RPMI8226 (cell line): Measurements from ENCODE around the gene ATP6V1B1.

Source experiments
- DNase-seq: peaks from one replicate; pipeline ENCODE4 v3.0.0-alpha.2; 2015

ATP6V1B1 gene

DNA sequence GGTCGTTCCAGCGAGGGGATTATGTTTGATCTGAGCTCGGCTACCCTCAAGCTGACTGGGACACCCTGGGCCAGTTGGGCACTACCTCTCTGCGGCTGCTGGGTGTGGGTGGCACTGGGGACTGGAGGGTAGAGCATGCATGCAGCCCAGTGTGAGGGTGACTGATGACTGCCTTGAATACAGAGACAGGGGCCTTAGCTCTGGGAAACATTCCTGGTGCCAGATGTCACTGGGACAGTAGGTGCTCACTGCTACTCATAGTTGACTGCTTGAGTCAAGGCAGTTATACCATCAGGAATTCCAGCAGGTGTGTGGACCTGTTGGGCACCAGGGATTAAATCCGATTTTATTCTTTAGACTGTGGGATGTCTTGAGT is 33.6 kb upstream of the ATP6V1B1 start:
- DNase-seq = no peak

DNA sequence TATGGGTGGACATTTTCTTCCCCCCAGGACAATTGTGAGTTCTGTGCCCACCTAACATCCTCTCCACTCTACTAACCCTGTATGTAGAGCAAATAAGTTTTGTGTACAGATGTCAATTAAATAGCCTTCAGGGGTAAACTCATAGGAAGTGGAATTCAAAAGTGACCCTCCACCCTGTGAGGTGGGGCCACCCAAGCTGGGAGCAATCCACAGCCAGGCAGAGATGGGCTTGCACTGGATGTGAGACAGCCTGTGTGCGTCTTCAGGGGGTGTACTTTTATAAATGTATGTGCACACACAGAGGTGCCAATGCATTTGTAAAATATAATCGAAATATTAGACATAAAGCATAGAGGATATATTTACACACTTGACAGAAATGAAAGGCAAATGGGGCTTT is 33.1 kb upstream of the ATP6V1B1 start:
- DNase-seq = no peak

- no peak for DNase-seq
Measured at GRCh38 chr2:70903171-70903570, 32.5 kb upstream of the ATP6V1B1 start.

GRCh38 chr2:70903641-70904340 is 31.9 kb upstream of the ATP6V1B1 start:
- DNase-seq = no peak

DNA sequence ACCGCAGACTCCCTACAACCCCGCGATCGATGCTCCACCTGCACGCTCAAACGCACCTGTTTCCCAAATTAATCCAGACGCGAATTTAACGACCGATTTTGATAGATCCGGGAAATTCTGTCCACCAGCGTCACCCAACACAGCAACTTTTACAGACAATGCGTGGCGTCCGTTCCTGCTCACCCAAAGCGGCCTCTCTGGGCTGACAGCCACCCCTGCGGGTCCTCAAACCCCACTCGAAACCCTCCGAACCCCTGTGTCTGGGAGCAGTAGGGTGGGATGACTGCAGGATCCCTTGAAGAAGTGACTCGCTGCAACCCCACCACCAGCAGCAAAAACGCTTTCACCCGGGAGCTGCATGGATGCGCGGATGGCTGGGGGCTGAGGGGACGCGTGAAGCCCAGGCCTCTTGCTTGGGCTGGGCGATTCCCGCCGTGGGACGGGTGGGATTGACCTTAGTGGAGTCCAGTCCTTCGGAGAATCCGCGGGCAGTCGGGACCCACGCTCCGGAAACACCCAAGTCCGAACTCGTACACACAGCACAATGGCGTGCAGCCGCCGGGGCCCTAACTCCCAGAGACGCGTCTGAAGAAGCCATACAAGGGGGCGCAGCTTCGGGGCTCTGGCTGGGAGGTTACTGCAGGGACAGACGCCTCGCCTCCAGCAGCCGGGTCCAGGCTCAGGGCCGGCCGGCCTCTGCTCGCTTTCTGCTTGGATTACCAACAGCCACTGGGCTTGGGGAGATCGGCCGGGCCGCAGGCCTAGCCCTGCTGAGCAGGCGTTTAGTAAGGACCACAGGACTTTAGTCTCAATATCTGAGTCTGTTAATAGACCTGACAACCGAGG is 31.1 kb upstream of the ATP6V1B1 start:
- no peak for DNase-seq

GRCh38 chr2:70905443-70906421 is 30.0 kb upstream of the ATP6V1B1 start:
- no peak for DNase-seq

- no peak for DNase-seq
Measured at GRCh38 chr2:70906439-70907005, 29.2 kb upstream of the ATP6V1B1 start.

GRCh38 chr2:70907130-70908057 is 28.3 kb upstream of the ATP6V1B1 start:
- DNase-seq = no peak

GRCh38 chr2:70916291-70916690 is 19.4 kb upstream of the ATP6V1B1 start:
- no peak for DNase-seq

- DNase-seq = no peak
Measured at GRCh38 chr2:70918016-70918415, 17.7 kb upstream of the ATP6V1B1 start.

DNA sequence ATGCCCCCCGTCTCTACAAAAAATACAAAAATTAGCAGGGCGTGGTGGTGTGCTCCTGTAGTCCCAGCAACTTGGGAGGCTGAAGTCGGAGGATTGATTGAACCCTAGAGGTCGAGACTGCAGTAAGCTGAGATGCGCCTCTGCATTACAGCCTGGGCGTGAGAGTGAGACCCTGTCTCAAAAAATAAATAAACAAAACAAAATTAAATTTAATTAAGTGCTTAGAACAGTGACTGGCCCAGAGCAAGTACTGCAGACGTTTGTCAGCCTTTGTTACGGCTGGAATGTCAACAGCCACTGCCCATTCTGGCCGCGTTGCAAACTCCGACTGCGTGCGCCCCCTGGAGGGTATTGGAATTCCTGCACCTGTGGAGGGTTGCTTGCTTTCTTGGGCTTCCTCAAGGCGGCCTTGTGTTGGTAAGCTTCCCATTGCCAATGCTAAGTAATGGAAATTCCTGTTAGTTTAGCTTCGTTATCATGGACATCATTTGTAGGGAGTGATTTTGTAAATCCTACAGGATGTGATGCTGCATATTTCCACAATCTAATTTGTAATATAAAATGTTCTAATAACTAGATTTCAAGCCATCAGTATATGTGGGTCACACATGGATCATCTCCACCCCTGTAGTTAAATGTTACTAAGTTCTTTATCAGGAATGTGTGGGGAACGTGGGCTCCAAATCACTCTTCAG is 15.9 kb upstream of the ATP6V1B1 start:
- peak; percentile 75 for DNase-seq

- DNase-seq = no peak
Measured at GRCh38 chr2:70920367-70920715, 15.4 kb upstream of the ATP6V1B1 start.

DNA sequence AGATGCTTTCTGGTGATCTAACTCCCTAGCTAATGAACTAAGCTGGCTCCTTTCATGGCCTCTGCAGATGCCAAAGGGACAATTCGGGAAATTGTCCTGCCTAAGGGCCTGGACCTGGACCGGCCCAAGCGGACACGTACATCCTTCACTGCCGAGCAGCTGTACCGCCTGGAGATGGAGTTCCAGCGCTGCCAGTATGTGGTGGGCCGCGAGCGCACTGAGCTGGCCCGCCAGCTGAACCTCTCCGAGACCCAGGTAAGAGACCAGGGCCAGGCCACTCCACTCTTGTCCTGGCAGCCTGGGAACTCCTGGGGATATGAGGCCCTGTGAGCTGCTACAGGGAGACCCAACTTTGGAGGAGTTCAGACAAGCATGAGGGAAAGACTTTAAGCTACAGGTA is 14.7 kb upstream of the ATP6V1B1 start:
- no peak for DNase-seq

- DNase-seq = no peak
Measured at GRCh38 chr2:70921839-70922234, 13.9 kb upstream of the ATP6V1B1 start.

GRCh38 chr2:70922235-70923234 is 13.2 kb upstream of the ATP6V1B1 start:
- DNase-seq = no peak

DNA sequence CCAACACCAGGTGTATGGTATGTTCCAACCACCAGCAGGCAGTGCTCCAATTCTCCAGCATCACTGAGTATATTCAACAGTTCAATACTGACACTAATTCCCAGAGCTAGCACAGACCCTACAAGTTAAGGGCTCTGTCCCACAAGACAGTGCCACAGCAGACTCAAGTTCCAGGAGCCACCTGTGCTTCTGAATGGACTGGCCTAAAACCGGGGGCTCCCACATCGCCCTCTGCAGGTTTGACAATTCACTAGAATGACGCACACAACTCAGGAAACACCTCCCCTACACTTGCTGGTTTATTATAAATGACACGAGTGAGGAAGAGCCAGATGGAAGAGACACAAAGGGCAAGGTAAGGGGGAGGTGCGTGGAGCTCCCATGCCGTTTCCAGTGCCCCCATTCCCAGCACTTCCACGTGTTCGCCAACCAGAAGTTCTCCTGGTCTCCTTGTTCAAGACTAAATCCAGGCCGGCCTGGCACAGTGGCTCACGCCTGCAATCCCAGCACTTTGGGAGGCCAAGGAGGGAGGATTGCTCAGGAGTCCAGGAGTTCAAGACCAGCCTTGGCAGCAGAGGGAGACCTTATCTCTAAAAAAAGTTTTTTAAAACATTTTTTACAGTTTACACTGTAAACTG is 12.2 kb upstream of the ATP6V1B1 start:
- DNase-seq = peak; percentile 57

DNA sequence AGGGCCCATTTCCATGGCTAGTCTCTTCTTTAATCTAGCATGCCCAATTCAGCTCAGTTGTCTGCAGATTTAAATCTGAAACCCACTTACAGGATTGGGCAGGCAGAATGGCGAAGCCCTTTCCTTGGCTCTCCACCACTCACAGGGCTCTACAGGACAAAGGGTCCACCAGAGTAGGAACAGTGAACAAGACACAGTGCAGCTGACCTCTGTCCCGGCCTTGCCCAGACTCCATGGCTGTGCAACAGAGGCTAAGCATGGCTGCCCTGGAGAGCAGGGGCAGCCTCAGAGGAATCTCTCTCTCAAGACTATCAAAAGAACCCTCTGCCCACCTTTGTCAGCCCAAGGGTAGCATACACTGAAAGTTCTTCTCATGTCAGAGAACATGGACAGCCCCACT is 9.7 kb upstream of the ATP6V1B1 start:
- DNase-seq = no peak

GRCh38 chr2:70927138-70927537 is 8.6 kb upstream of the ATP6V1B1 start:
- DNase-seq = no peak

DNA sequence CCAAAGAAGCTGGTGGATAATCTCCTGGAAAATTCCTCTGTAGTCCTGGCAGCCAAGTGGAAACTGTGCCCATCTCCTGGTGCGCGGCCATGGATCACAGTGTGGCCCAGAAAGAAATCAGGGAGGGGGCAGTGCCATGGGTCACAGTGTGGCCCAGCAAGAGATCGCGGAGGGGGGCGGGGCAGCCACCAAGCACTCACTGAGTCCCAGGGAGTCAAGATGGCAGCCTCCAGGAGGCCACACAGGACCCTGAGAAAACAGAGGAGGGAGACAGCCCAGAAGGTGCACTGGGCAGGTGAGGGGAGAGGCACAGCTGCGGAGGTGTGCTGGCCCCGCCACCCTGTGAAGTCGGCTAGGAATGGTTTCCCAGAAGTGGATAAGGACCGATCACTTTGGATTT is 8.1 kb upstream of the ATP6V1B1 start:
- no peak for DNase-seq
